PC-3 (cell line): ENCODE measurements around the gene RIN1.
"Not testable (repeated sequence)": the region's sequence is repeated elsewhere in the genome, so short reads cannot be mapped to it uniquely, and the experiment has no call there.

ENCODE experiments used
- EZH2 ChIP-seq: fragments of 300-600 bp; sonication (generic); IDR thresholded peaks from one replicate; pipeline ENCODE4 v1.6.1; 2017; ENCODE audit warnings: antibody characterized with exemption, mild to moderate bottlenecking, low read length; ENCODE audit not compliant: unreplicated experiment
- EZH2phosphoT487 ChIP-seq: fragments of 300-600 bp; sonication (generic); IDR thresholded peaks from 2 replicates; pipeline ENCODE4 v1.6.1; 2018; ENCODE audit warnings: mild to moderate bottlenecking, antibody characterized with exemption, low read length, borderline replicate concordance
- TF ChIP-seq, protein P1 (sequence below): fragments of 300-600 bp; sonication (generic); conservative IDR thresholded peaks from 2 replicates; pipeline ENCODE4 v1.5.1; 2017; ENCODE audit warnings: antibody characterized with exemption, low read depth, mild to moderate bottlenecking, low read length

DNA sequence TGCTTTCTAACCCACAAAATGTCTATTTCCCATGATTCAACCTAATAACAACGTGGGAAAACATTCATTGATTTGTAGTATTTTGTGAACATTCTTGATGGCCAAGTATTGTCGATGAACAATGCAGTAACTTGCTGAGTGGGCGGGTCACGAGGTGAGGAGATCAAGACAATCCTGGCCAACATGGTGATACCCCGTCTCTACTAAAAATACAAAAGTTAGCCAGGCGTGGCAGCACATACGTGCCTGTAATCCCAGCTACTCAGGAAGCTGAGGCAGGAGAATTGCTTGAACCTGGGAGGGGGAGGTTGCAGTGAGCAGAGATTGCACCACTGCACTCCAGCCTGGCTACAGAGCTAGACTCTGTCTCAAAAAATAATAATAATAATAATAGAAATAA, 44.0 kb upstream of the RIN1 start:
- TF ChIP-seq, protein P1, sequence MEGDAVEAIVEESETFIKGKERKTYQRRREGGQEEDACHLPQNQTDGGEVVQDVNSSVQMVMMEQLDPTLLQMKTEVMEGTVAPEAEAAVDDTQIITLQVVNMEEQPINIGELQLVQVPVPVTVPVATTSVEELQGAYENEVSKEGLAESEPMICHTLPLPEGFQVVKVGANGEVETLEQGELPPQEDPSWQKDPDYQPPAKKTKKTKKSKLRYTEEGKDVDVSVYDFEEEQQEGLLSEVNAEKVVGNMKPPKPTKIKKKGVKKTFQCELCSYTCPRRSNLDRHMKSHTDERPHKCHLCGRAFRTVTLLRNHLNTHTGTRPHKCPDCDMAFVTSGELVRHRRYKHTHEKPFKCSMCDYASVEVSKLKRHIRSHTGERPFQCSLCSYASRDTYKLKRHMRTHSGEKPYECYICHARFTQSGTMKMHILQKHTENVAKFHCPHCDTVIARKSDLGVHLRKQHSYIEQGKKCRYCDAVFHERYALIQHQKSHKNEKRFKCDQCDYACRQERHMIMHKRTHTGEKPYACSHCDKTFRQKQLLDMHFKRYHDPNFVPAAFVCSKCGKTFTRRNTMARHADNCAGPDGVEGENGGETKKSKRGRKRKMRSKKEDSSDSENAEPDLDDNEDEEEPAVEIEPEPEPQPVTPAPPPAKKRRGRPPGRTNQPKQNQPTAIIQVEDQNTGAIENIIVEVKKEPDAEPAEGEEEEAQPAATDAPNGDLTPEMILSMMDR = not testable (repeated sequence)
- not testable (repeated sequence) for TF ChIP-seq EZH2phosphoT487, EZH2
